Mammary epithelial cell (primary cell): Measurements from ENCODE around the gene ABI3BP.

Source experiments
- EZH2 ChIP-seq: IDR thresholded peaks from 2 replicates; pipeline ENCODE4 v1.6.1; 2012; ENCODE audit warnings: low read length, inconsistent platforms, borderline replicate concordance
- TF ChIP-seq, protein P1 (sequence below), 2 donors: IDR thresholded peaks in 1 of 2; conservative IDR thresholded peaks in 1 of 2; 2 replicates each; pipeline ENCODE4 v1.5.1; 2011 to 2012; ENCODE audit warnings: inconsistent platforms in 2 of 2, low read length in 2 of 2, mild to moderate bottlenecking in 2 of 2, control low read depth in 1 of 2, low read depth in 1 of 2; ENCODE audit not compliant: insufficient read depth in 1 of 2; ENCODE audit errors: extremely low read depth in 1 of 2

DNA sequence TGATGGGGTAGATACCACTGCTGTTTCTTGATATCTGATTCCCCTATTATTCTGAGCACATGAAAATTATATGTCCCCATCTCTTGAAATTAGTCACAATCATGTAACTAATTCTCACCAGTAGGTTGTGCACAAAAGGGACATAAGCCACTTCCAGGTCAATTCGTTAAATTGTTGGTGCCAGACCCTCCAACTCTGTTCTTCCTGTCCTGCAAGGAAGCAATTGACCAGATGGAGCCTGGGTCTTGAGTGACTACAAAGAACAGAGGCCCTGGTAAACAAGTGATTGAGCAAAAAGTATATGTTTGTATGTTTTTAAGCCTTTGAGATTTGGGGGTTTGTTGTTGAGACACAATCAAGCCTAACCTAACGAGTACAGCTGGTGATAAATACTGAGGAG, 36.9 kb downstream of the ABI3BP start:
- no peak for TF ChIP-seq EZH2
- TF ChIP-seq, protein P1, sequence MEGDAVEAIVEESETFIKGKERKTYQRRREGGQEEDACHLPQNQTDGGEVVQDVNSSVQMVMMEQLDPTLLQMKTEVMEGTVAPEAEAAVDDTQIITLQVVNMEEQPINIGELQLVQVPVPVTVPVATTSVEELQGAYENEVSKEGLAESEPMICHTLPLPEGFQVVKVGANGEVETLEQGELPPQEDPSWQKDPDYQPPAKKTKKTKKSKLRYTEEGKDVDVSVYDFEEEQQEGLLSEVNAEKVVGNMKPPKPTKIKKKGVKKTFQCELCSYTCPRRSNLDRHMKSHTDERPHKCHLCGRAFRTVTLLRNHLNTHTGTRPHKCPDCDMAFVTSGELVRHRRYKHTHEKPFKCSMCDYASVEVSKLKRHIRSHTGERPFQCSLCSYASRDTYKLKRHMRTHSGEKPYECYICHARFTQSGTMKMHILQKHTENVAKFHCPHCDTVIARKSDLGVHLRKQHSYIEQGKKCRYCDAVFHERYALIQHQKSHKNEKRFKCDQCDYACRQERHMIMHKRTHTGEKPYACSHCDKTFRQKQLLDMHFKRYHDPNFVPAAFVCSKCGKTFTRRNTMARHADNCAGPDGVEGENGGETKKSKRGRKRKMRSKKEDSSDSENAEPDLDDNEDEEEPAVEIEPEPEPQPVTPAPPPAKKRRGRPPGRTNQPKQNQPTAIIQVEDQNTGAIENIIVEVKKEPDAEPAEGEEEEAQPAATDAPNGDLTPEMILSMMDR (conservative IDR thresholded peaks at IDR 0.05 in 1 of 2, IDR thresholded peaks at IDR 0.05 in 1 of 2; ENCODE audit: extremely low read depth in 1 of 2, insufficient read depth in 1 of 2, low read depth in 1 of 2, low read length in 2 of 2), result no peak
